Stimulated activated CD8-positive, alpha-beta memory T cell treated with anti-CD3 and anti-CD28 coated beads, Interleukin-7, amount 100 ng/mL, for 1 hour (primary cell): ENCODE results near the gene CEP128.

ENCODE experiments used
- DNase-seq, 2 donors: peaks; one replicate each; pipeline ENCODE4 v3.0.0-alpha.2; 2020; ENCODE audit warnings: low read depth in 2 of 2

The CEP128 gene

GRCh38 chr14:80485764-80486163 lies 455.8 kb downstream of the CEP128 start:
- no peak for DNase-seq

GRCh38 chr14:80483331-80483730 lies 458.2 kb downstream of the CEP128 start:
- DNase-seq = no peak

DNA sequence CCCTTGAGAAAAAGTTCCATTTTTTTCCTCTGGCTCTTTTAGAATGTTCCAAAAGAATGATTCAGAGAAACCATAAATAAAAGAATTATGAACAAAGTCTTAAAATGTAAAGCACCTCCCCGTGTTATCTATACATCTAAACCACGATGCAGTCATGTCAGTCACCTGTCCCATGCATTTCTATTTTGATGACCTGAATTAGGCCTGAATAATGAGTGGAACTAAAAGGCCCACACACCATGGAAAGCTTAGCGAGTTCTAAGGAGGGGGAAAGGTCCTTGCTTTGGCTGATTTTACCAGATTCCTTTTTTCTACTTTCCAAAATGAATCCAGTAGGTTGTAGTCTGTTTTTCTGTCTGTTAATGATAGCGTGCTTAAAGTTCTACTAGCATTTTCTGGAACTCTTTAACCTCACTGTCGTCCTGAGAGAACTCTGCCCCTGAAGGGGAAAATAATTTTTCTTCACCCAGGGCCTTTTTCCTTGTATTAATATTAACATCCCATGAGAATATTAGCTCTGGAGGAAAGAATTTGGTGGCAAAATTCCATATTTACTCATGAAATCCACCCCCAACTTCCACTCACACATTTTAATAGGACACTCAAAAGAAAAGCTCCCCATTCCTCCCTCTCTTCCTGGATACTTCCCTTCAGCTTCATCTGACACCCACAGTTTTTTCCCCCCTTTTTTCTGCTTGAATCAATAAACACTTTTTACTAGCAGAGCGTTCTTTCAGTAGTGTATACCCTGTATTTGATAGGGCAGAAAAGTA lies 464.0 kb downstream of the CEP128 start:
- no peak for DNase-seq

GRCh38 chr14:80475074-80475473 lies 466.5 kb downstream of the CEP128 start:
- DNase-seq = no peak

DNA sequence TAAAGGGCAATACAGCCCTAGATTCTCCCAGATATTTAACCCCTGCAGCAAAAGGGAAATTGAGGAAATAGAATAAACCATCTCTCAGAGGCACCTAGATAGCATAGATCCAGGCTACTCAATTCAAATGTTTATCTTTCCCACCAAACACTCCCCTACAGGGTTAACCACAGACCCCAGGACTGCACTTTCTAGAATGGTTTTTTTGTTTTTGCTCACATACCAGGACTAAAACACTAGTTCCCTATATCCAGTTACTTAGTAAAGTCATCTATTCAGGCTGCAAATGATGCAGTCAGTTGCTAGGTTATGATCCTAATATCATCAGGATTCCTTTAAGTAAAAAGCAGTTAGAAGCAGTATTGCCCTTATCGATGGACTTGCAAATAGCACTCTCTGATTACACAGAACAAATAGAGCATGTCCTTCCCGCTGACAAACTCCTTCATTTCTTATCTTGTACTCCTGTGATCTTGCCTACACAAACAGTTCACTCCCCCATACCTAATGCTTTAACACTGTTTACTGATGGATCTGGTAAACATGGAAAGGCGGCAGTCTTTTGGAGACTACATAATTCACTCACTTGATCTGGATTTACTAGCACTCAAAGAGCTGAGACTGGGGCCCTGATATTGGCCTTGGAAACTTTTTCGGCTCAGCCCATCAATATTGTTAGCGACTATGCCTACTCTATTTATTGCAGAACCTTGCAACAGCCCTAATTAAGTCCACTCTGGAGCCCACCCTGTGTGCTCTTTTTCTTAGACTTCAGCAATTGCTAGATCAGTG lies 473.0 kb downstream of the CEP128 start:
- no peak for DNase-seq

DNA sequence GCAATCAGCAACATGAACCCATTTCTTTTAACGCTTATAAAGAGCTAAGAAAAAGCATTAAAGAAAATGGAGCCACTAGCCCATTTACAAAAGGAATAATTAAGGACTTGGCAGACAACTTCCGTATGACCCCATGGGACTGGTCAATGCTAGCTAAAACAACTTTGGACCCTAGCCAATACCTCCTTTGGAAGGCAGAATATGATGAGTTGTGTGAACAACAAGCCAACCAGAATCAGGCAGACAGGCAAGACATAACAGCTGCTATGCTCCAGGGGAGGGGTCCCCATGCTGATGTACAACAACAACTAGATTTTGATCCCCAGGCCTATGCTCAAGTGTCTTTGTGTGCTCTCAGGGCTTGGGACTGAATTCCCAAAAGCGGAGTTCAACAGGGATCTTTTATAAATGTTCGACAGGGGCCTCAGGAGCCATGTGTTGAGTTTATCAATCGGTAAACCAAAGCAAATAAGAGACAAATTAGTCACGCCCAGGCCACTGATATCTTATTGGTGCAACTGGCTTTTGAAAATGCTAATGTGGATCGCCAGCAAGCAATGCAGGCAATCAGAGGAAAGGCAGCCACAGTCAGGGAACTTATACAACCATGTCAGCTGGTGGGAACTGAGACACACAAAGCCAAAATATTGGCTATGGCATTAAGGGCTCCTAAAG lies 475.9 kb downstream of the CEP128 start:
- DNase-seq = no peak

- no peak for DNase-seq
Measured at GRCh38 chr14:80464531-80465149, 476.9 kb downstream of the CEP128 start.

DNA sequence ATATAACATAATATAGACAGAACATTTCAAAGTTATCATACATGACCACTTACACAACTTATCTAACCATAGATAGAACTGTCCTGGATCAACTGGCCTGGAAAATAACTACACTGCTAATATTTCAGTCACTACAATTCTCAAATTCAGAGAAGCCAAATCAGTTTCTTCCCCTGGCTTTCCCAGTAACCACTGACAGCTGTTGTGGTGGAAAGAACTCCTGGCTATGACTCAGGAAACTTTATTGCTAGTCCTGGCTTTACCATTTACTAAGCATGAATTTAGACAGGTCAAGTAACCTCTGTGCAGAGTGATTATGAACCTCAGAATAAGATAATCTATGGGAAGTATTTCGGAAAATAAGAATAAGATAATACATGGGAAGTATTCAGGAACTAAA lies 485.3 kb downstream of the CEP128 start:
- DNase-seq = no peak

DNA sequence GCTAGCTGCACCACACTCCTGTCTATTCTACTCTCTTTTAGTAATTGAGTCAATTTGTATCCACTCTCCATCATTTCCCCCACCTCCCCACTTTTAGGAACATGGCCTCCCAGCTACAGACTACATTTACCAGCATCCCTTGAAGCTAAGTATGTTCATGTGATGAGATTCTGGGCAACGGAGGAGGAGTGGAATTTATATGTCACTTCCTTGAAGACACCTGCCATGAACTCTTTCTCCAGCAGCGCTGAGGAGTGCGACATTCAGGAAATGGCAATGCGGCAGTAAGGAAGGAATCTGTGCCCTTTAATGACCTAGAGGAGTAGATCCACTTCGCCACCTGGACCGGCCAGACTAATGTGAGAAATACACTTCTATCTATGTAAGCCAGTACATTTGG lies 486.5 kb downstream of the CEP128 start:
- no peak for DNase-seq

DNA sequence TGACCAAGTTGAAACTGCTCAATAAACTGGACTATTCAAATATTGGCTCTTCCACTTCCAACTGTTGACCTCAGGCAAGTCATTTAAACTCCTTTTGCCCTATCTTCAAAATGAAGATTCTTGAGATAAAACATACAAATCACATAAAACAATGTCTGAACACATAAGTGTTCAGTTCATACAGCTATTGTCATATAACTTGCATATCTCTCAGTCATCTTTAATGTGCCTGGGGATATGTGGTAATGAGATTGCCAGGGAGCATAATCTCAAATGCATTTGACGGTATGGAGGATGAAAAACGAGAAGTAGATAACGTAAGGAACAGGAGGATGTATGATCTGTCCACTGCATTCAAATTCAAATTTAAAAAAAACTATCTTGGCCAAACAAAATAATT lies 493.3 kb downstream of the CEP128 start:
- DNase-seq = no peak

DNA sequence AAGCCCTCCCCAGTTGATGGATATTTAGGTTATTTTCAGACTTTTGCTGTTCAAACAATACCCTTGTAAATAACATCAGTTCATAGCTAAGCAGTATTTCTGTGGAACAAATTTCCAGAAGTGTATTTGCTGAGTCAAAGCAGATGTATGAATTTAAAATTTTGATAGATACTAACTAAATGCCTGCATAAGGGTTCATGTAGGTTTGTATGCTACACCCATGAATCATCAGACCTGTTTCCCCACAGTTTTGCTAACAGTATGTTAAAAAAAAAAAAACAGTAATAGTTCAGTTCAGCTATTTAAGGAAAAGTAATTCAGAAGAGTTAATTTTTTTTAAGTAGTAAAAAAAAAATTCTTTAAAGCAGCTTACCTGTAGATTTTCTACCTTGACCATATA lies 494.1 kb downstream of the CEP128 start:
- no peak for DNase-seq
